ENCODE data around the gene GMDS. TPM values are rescaled to one million over a fixed set of nuclear protein-coding genes. Genes with fewer than 3 reads are reported as not detected.

The GMDS gene
- total and polyA plus RNA-seq, 5 experiments from 2014 or later, result 11.4 to 25.0 (median 22.3) TPM

- peaks cover 0 to 37% (median 5%) of the 10 kb centered on the region in 3 donors for H3K36me3 Mint-ChIP-seq
- peak overlapping the region in 1 of 10 donors; percentile 43 for H3K4me3 Mint-ChIP-seq
- H3K27me3 Mint-ChIP-seq, result no peaks in the 10 kb centered on the region
- peaks cover 9 to 14% (median 10%) of the 10 kb centered on the region in 4 donors for H3K4me1 Mint-ChIP-seq
- H3K27ac Mint-ChIP-seq, result no peak overlapping the region
- ATAC-seq, result no peak
- POLR2A ChIA-PET, result no interaction called here
- H3K9me3 Mint-ChIP-seq, result no peaks in the 10 kb centered on the region
- DNase-seq, result no peak
Observed at GRCh38 chr6:2111162-2111677, 134.2 kb downstream of the GMDS start.

GRCh38 chr6:2110504-2110903 is 134.9 kb downstream of the GMDS start:
- Mint-ChIP-seq H3K27me3 (no peaks in the 10 kb centered on the region), H3K9me3 (no peaks in the 10 kb centered on the region), H3K27ac (no peak overlapping the region), H3K4me3 (no peak overlapping the region), H3K4me1 (peaks cover 9 to 15% (median 10%) of the 10 kb centered on the region in 4 donors), H3K36me3 (peaks cover 0 to 32% (median 5%) of the 10 kb centered on the region in 3 donors)
- POLR2A ChIA-PET, result no interaction called here
- ATAC-seq (no peak), DNase-seq (no peak)

GRCh38 chr6:2109796-2110195 is 135.6 kb downstream of the GMDS start:
- ATAC-seq, result no peak
- Mint-ChIP-seq H3K4me1 (peaks cover 9 to 15% (median 10%) of the 10 kb centered on the region in 4 donors), H3K27me3 (no peaks in the 10 kb centered on the region), H3K9me3 (no peaks in the 10 kb centered on the region), H3K27ac (peak overlapping the region in 1 of 10 donors; percentile 12), H3K4me3 (no peak overlapping the region), H3K36me3 (peaks cover 0 to 24% (median under 1%) of the 10 kb centered on the region in 3 donors)
- POLR2A ChIA-PET, result no interaction called here
- DNase-seq, result no peak

- POLR2A ChIA-PET, result no interaction called here
Observed at GRCh38 chr6:2108700-2109306, 136.6 kb downstream of the GMDS start.

GRCh38 chr6:2104524-2104880 is 140.9 kb downstream of the GMDS start:
- H3K27ac Mint-ChIP-seq, result no peak overlapping the region
- no peak overlapping the region for H3K4me3 Mint-ChIP-seq
- peaks cover 0 to 5% (median 0%) of the 10 kb centered on the region in 3 donors for H3K36me3 Mint-ChIP-seq
- peaks cover 0 to 6% (median 3%) of the 10 kb centered on the region in 4 donors for H3K4me1 Mint-ChIP-seq
- no peak for ATAC-seq
- DNase-seq, result no peak
- POLR2A ChIA-PET, result no interaction called here
- no peaks in the 10 kb centered on the region for H3K9me3 Mint-ChIP-seq
- peaks cover 0 to 1% (median 0%) of the 10 kb centered on the region in 5 donors for H3K27me3 Mint-ChIP-seq

More at GRCh38 chr6:2108700-2109306, 136.6 kb downstream of the GMDS start:
- ATAC-seq (no peak), DNase-seq (no peak)
- no peak overlapping the region for H3K27ac Mint-ChIP-seq
- H3K9me3 Mint-ChIP-seq, result no peaks in the 10 kb centered on the region
- H3K36me3 Mint-ChIP-seq, result peaks cover 0 to 16% (median 0%) of the 10 kb centered on the region in 3 donors
- H3K4me1 Mint-ChIP-seq, result peaks cover 10 to 18% (median 13%) of the 10 kb centered on the region in 4 donors
- H3K27me3 Mint-ChIP-seq, result peaks cover 0 to 1% (median 0%) of the 10 kb centered on the region in 5 donors
- no peak overlapping the region for H3K4me3 Mint-ChIP-seq

GRCh38 chr6:2103765-2104523 is 141.5 kb downstream of the GMDS start:
- DNase-seq (peak in 3 of 10 donors; percentile 32 to 42 (median 41)), ATAC-seq (peak in 1 of 2 donors; percentile 72)
- Mint-ChIP-seq H3K36me3 (peaks cover 0 to 1% (median 0%) of the 10 kb centered on the region in 3 donors), H3K4me1 (peaks cover 0 to 6% (median 3%) of the 10 kb centered on the region in 4 donors), H3K4me3 (no peak overlapping the region), H3K27me3 (peaks cover 0 to 1% (median 0%) of the 10 kb centered on the region in 5 donors), H3K27ac (no peak overlapping the region), H3K9me3 (no peaks in the 10 kb centered on the region)
- POLR2A ChIA-PET, result no interaction called here

- no peak for ATAC-seq
- no peak for DNase-seq
- Mint-ChIP-seq H3K9me3 (no peaks in the 10 kb centered on the region), H3K36me3 (no peaks in the 10 kb centered on the region), H3K4me1 (peaks cover 0 to 6% (median 2%) of the 10 kb centered on the region in 4 donors), H3K4me3 (no peak overlapping the region), H3K27ac (no peak overlapping the region), H3K27me3 (peaks cover 0 to 1% (median 0%) of the 10 kb centered on the region in 5 donors)
- POLR2A ChIA-PET, result no interaction called here
Observed at GRCh38 chr6:2102966-2103365, 142.4 kb downstream of the GMDS start.

- Mint-ChIP-seq H3K36me3 (no peaks in the 10 kb centered on the region), H3K27ac (no peak overlapping the region), H3K4me1 (peaks cover 0 to 6% (median 2%) of the 10 kb centered on the region in 4 donors), H3K27me3 (peaks cover 0 to 1% (median 0%) of the 10 kb centered on the region in 5 donors), H3K9me3 (no peaks in the 10 kb centered on the region), H3K4me3 (no peak overlapping the region)
- POLR2A ChIA-PET, result no interaction called here
- ATAC-seq (no peak), DNase-seq (no peak)
Observed at GRCh38 chr6:2102316-2102883, 143.0 kb downstream of the GMDS start.

- ATAC-seq, result no peak
- H3K9me3 Mint-ChIP-seq, result no peaks in the 10 kb centered on the region
- H3K27me3 Mint-ChIP-seq, result peaks cover 0 to 1% (median 0%) of the 10 kb centered on the region in 5 donors
- H3K36me3 Mint-ChIP-seq, result no peaks in the 10 kb centered on the region
- no peak overlapping the region for H3K4me3 Mint-ChIP-seq
- POLR2A ChIA-PET, result no interaction called here
- DNase-seq, result no peak
- peaks cover 0 to 6% (median 2%) of the 10 kb centered on the region in 4 donors for H3K4me1 Mint-ChIP-seq
- H3K27ac Mint-ChIP-seq, result no peak overlapping the region
Observed at GRCh38 chr6:2101213-2101612, 144.2 kb downstream of the GMDS start.

GRCh38 chr6:2099870-2100269 is 145.5 kb downstream of the GMDS start:
- Mint-ChIP-seq H3K36me3 (no peaks in the 10 kb centered on the region), H3K27me3 (peaks cover 0 to 1% (median 0%) of the 10 kb centered on the region in 5 donors), H3K4me3 (no peak overlapping the region), H3K27ac (no peak overlapping the region), H3K4me1 (peaks cover 0 to 6% (median 1%) of the 10 kb centered on the region in 4 donors), H3K9me3 (no peaks in the 10 kb centered on the region)
- no peak for DNase-seq
- no peak for ATAC-seq
- POLR2A ChIA-PET, result no interaction called here

GRCh38 chr6:2097464-2097863 is 147.9 kb downstream of the GMDS start:
- H3K36me3 Mint-ChIP-seq, result peaks cover 0 to 6% (median 2%) of the 10 kb centered on the region in 3 donors
- no peak overlapping the region for H3K4me3 Mint-ChIP-seq
- no peaks in the 10 kb centered on the region for H3K9me3 Mint-ChIP-seq
- DNase-seq (no peak), ATAC-seq (no peak)
- POLR2A ChIA-PET, result interaction anchor here (0.6 kb wide), 2 partner anchors 39 to 254 kb away, joined by 3 read pairs; no protein-coding TSS in a partner anchor
- no peak overlapping the region for H3K27ac Mint-ChIP-seq
- H3K4me1 Mint-ChIP-seq, result peaks cover 0 to 1% (median 0%) of the 10 kb centered on the region in 4 donors
- H3K27me3 Mint-ChIP-seq, result no peaks in the 10 kb centered on the region

- H3K36me3 Mint-ChIP-seq, result peaks cover 0 to 16% (median 15%) of the 10 kb centered on the region in 3 donors
- ATAC-seq, result no peak
- no peak overlapping the region for H3K27ac Mint-ChIP-seq
- peaks cover 0 to 1% (median 0%) of the 10 kb centered on the region in 4 donors for H3K4me1 Mint-ChIP-seq
- peaks cover 0 to 2% (median 0%) of the 10 kb centered on the region in 5 donors for H3K27me3 Mint-ChIP-seq
- no peak overlapping the region for H3K4me3 Mint-ChIP-seq
- POLR2A ChIA-PET, result no interaction called here
- no peaks in the 10 kb centered on the region for H3K9me3 Mint-ChIP-seq
- no peak for DNase-seq
Observed at GRCh38 chr6:2094642-2095041, 150.8 kb downstream of the GMDS start.

Measured in naive thymus-derived CD8-positive, alpha-beta T cell (primary cell).